Endothelial cell (in vitro differentiated cells): ENCODE measurements around the gene ZSWIM2. TPM values are rescaled to one million over a fixed set of nuclear protein-coding genes. Genes with fewer than 3 reads are reported as not detected.

Experiments
- DNase-seq: peaks from one replicate; pipeline ENCODE4 v3.0.0; 2021; ENCODE audit warnings: low spot score
- H3K27ac Mint-ChIP-seq: one replicate; pipeline ENCODE4 v1.8.0; 2021; ENCODE audit warnings: mixed read lengths, inconsistent platforms; ENCODE audit not compliant: unreplicated experiment
- H3K27me3 Mint-ChIP-seq: one replicate; pipeline ENCODE4 v1.8.0; 2021; ENCODE audit warnings: mild to moderate bottlenecking, moderate library complexity, mixed read lengths, inconsistent platforms; ENCODE audit not compliant: unreplicated experiment
- H3K36me3 Mint-ChIP-seq: one replicate; pipeline ENCODE4 v1.8.0; 2021; ENCODE audit warnings: mild to moderate bottlenecking, low read depth, mixed read lengths, inconsistent platforms; ENCODE audit not compliant: unreplicated experiment
- H3K4me1 Mint-ChIP-seq: one replicate; pipeline ENCODE4 v1.8.0; 2021; ENCODE audit warnings: mild to moderate bottlenecking, mixed read lengths, inconsistent platforms; ENCODE audit not compliant: unreplicated experiment
- H3K4me3 Mint-ChIP-seq: one replicate; pipeline ENCODE4 v1.8.0; 2021; ENCODE audit warnings: mild to moderate bottlenecking, mixed read lengths, inconsistent platforms; ENCODE audit not compliant: unreplicated experiment
- H3K9me3 Mint-ChIP-seq: one replicate; pipeline ENCODE4 v1.8.0; 2021; ENCODE audit warnings: mixed read lengths, inconsistent platforms; ENCODE audit not compliant: unreplicated experiment
- CTCF ChIP-seq: fragments of 200-600 bp; sonication (generic); IDR thresholded peaks from one replicate; pipeline ENCODE4 v1.5.0; 2021; ENCODE audit warnings: antibody characterized with exemption; ENCODE audit not compliant: unreplicated experiment
- total RNA-seq: library from RNA; stranded (reverse); fragmentation: NEBNext Ultra II Directional; extraction: Animal tissue kit (Norgen Biotek cat#: 25700); gene quantifications from one replicate; pipeline ENCODE4 v1.2.1, GENCODE V29; 2021; ENCODE audit not compliant: unreplicated experiment

Gene ZSWIM2
- total RNA-seq, 1 donor from 2014 or later = not detected

- Mint-ChIP-seq H3K27me3 (peaks cover 2% of the 10 kb centered on the region), H3K27ac (peak overlapping the region; percentile 93), H3K4me1 (peaks cover 48% of the 10 kb centered on the region), H3K4me3 (peak overlapping the region; percentile 51), H3K36me3 (peaks cover 7% of the 10 kb centered on the region), H3K9me3 (peaks cover 5% of the 10 kb centered on the region)
- TF ChIP-seq CTCF = no peak
- DNase-seq = no peak
Measured at GRCh38 chr2:186883666-186884065, 34.7 kb upstream of the ZSWIM2 start.

- TF ChIP-seq CTCF = no peak
- H3K9me3 Mint-ChIP-seq = peaks cover 5% of the 10 kb centered on the region
- peaks cover 7% of the 10 kb centered on the region for H3K36me3 Mint-ChIP-seq
- DNase-seq = no peak
- H3K27me3 Mint-ChIP-seq = peaks cover 2% of the 10 kb centered on the region
- H3K4me1 Mint-ChIP-seq = peaks cover 46% of the 10 kb centered on the region
- peak overlapping the region; percentile 90 for H3K27ac Mint-ChIP-seq
- no peak overlapping the region for H3K4me3 Mint-ChIP-seq
Measured at GRCh38 chr2:186882511-186883071, 33.6 kb upstream of the ZSWIM2 start.

- Mint-ChIP-seq H3K36me3 (peaks cover 8% of the 10 kb centered on the region), H3K4me1 (peaks cover 38% of the 10 kb centered on the region), H3K27ac (no peak overlapping the region), H3K27me3 (peaks cover 2% of the 10 kb centered on the region), H3K4me3 (no peak overlapping the region), H3K9me3 (peaks cover 5% of the 10 kb centered on the region)
- DNase-seq = no peak
- no peak for TF ChIP-seq CTCF
Measured at GRCh38 chr2:186881660-186882059, 32.7 kb upstream of the ZSWIM2 start.

GRCh38 chr2:186879312-186879711, 30.3 kb upstream of the ZSWIM2 start:
- Mint-ChIP-seq H3K27me3 (peaks cover 4% of the 10 kb centered on the region), H3K4me1 (peaks cover 23% of the 10 kb centered on the region), H3K36me3 (peaks cover 11% of the 10 kb centered on the region), H3K27ac (no peak overlapping the region), H3K4me3 (no peak overlapping the region), H3K9me3 (peaks cover 5% of the 10 kb centered on the region)
- TF ChIP-seq CTCF = no peak
- no peak for DNase-seq

GRCh38 chr2:186874713-186875112, 25.7 kb upstream of the ZSWIM2 start:
- Mint-ChIP-seq H3K27ac (no peak overlapping the region), H3K9me3 (no peaks in the 10 kb centered on the region), H3K27me3 (peaks cover 5% of the 10 kb centered on the region), H3K4me1 (no peaks in the 10 kb centered on the region), H3K36me3 (peaks cover 4% of the 10 kb centered on the region), H3K4me3 (no peak overlapping the region)
- no peak for DNase-seq
- no peak for TF ChIP-seq CTCF
